H1 (cell line): Measurements from ENCODE around the gene YBX3. TPM values are rescaled to one million over a fixed set of nuclear protein-coding genes. Genes with fewer than 3 reads are reported as not detected.

ENCODE experiments used
- CTCF ChIA-PET: fragments of 300-600 bp; sonication (Branson Sonifier 250); formaldehyde crosslinking; loops from one replicate; lab custom pipeline; 2021; ENCODE audit not compliant: partially characterized antibody; lab: Charles Lee
- POLR2A ChIA-PET: fragments of 300-600 bp; sonication (Branson Sonifier 250); formaldehyde crosslinking; loops from one replicate; lab custom pipeline; 2021; ENCODE audit warnings: inconsistent platforms; ENCODE audit not compliant: partially characterized antibody; lab: Charles Lee
- DNase-seq, 2 experiments: peaks; one replicate each; pipeline versions ENCODE4 v3.0.0 to v3.0.0-alpha.2; 2010 to 2022; ENCODE audit warnings: low spot score in 2 of 2, low read depth in 1 of 2, mixed read lengths in 1 of 2
- FAIRE-seq: peaks from 2 replicates; lab custom pipeline; 2011; peaks lifted over from hg19 to GRCh38; lab: Jason Lieb, UNC
- H2AFZ ChIP-seq: 2 replicates; pipeline ENCODE4 v1.8.1; 2012; ENCODE audit warnings: low read length, inconsistent platforms
- H2AK5ac ChIP-seq: 2 replicates; pipeline ENCODE4 v1.6.1; 2013; ENCODE audit warnings: low read depth, low read length
- H2BK120ac ChIP-seq: replicated peaks from 2 replicates; pipeline ENCODE3; 2013; ENCODE audit warnings: low read depth, low read length, inconsistent platforms
- H2BK12ac ChIP-seq: 2 replicates; pipeline ENCODE4 v1.6.1; 2013; ENCODE audit warnings: low read depth, low read length
- H2BK15ac ChIP-seq: 2 replicates; pipeline ENCODE4 v1.6.1; 2013; ENCODE audit warnings: low read length
- H2BK20ac ChIP-seq: 2 replicates; pipeline ENCODE4 v1.6.1; 2013; ENCODE audit warnings: low read length
- H2BK5ac ChIP-seq: 2 replicates; pipeline ENCODE4 v1.6.1; 2013; ENCODE audit warnings: low read depth, low read length
- H3K14ac ChIP-seq: 2 replicates; pipeline ENCODE4 v1.6.1; 2013; ENCODE audit warnings: inconsistent platforms; ENCODE audit not compliant: insufficient read length
- H3K18ac ChIP-seq: 2 replicates; pipeline ENCODE4 v1.6.1; 2013; ENCODE audit warnings: low read length; ENCODE audit errors: extremely low read depth
- H3K23ac ChIP-seq: 2 replicates; pipeline ENCODE4 v1.6.1; 2013; ENCODE audit warnings: inconsistent platforms; ENCODE audit not compliant: insufficient read length
- H3K23me2 ChIP-seq: 2 replicates; pipeline ENCODE4 v1.6.1; 2013; ENCODE audit warnings: low read depth, low read length
- H3K27ac ChIP-seq: 2 replicates; pipeline ENCODE4 v1.6.1; 2011; ENCODE audit warnings: low read depth, low read length, inconsistent platforms
- H3K27me3 ChIP-seq, 4 experiments: replicated peaks in 1 of 4; 1 replicate in 1 of 4; 2 replicates in 3 of 4; pipeline versions ENCODE4 v1.6.1 to v1.8.1; 2011 to 2013; ENCODE audit warnings: low read length in 3 of 4, mild to moderate bottlenecking in 3 of 4, inconsistent platforms in 2 of 4, mixed read lengths in 2 of 4, moderate library complexity in 1 of 4; ENCODE audit not compliant: control insufficient read depth in 3 of 4, insufficient read depth in 3 of 4; ENCODE audit errors: extremely low read depth in 1 of 4
- H3K36me3 ChIP-seq, 4 experiments: 2 replicates each; pipeline versions ENCODE4 v1.6.1 to v1.8.1; 2011 to 2013; ENCODE audit warnings: mild to moderate bottlenecking in 4 of 4, low read length in 3 of 4, moderate library complexity in 2 of 4, control low read depth in 1 of 4, inconsistent platforms in 1 of 4; ENCODE audit not compliant: insufficient read depth in 4 of 4, control insufficient read depth in 2 of 4
- H3K4ac ChIP-seq: replicated peaks from 2 replicates; pipeline ENCODE3; 2013; ENCODE audit warnings: low read length, low read depth, mixed read lengths, inconsistent platforms; ENCODE audit not compliant: insufficient read length
- H3K4me1 ChIP-seq, 4 experiments: replicated peaks in 1 of 4; 1 replicate in 1 of 4; 2 replicates in 3 of 4; pipeline versions ENCODE4 v1.6.1 to v1.8.1; 2011 to 2013; ENCODE audit warnings: low read length in 3 of 4, inconsistent platforms in 2 of 4, mixed read lengths in 1 of 4; ENCODE audit not compliant: insufficient read depth in 4 of 4, control insufficient read depth in 3 of 4
- H3K4me2 ChIP-seq, 2 experiments: 2 replicates each; pipeline versions ENCODE4 v1.6.1 to v1.8.1; 2011 to 2013; ENCODE audit warnings: low read depth in 2 of 2, low read length in 2 of 2, control low read depth in 1 of 2, inconsistent platforms in 1 of 2, mild to moderate bottlenecking in 1 of 2; ENCODE audit not compliant: insufficient read depth in 1 of 2
- H3K4me3 ChIP-seq, 4 experiments: fragments of 200-600, 300-600 bp in 1 of 4; sonication (generic), shearing (Covaris generic), sonication (Bioruptor Twin) in 1 of 4; 2 replicates each; pipeline versions ENCODE4 v1.5.1 to v1.8.1; 2011 to 2016; ENCODE audit warnings: low read length in 4 of 4, low read depth in 3 of 4, control low read depth in 2 of 4, inconsistent platforms in 2 of 4, mild to moderate bottlenecking in 2 of 4, mixed read lengths in 1 of 4, moderate library complexity in 1 of 4; ENCODE audit not compliant: insufficient read depth in 2 of 4; ENCODE audit errors: extremely low read depth in 1 of 4
- H3K56ac ChIP-seq: replicated peaks from 2 replicates; pipeline ENCODE3; 2013; ENCODE audit warnings: low read depth, mild to moderate bottlenecking, mixed read lengths, low read length, inconsistent platforms; ENCODE audit not compliant: insufficient read length
- H3K79me1 ChIP-seq: 2 replicates; pipeline ENCODE4 v1.6.1; 2013; ENCODE audit warnings: low read depth, low read length, control low read depth
- H3K79me2 ChIP-seq, 2 experiments: 2 replicates each; pipeline versions ENCODE4 v1.6.1 to v1.8.1; 2012 to 2013; ENCODE audit warnings: low read length in 2 of 2, mild to moderate bottlenecking in 2 of 2, inconsistent platforms in 1 of 2; ENCODE audit not compliant: insufficient read depth in 2 of 2, control insufficient read depth in 1 of 2
- H3K9ac ChIP-seq, 4 experiments: replicated peaks in 1 of 4; 1 replicate in 1 of 4; 2 replicates in 3 of 4; pipeline versions ENCODE4 v1.6.1 to v1.8.1; 2011 to 2013; ENCODE audit warnings: low read depth in 3 of 4, low read length in 3 of 4, control low read depth in 2 of 4, mild to moderate bottlenecking in 2 of 4, moderate library complexity in 2 of 4, inconsistent platforms in 1 of 4; ENCODE audit errors: extremely low read depth in 1 of 4
- H3K9me3 ChIP-seq, 2 experiments: 2 replicates each; pipeline versions ENCODE4 v1.6.1 to v1.8.1; 2012 to 2013; ENCODE audit warnings: mild to moderate bottlenecking in 2 of 2, moderate library complexity in 2 of 2, control low read depth in 1 of 2, inconsistent platforms in 1 of 2, low read depth in 1 of 2, low read length in 1 of 2, mixed read lengths in 1 of 2; ENCODE audit not compliant: insufficient read depth in 2 of 2
- H4K20me1 ChIP-seq, 2 experiments: replicated peaks in 1 of 2; 2 replicates each; pipeline versions ENCODE3 to v1.8.1; 2011 to 2013; ENCODE audit warnings: inconsistent platforms in 2 of 2, low read length in 2 of 2, mild to moderate bottlenecking in 1 of 2; ENCODE audit not compliant: insufficient read depth in 2 of 2, control insufficient read depth in 1 of 2
- H4K5ac ChIP-seq: 2 replicates; pipeline ENCODE4 v1.6.1; 2013; ENCODE audit warnings: low read length, low read depth, mixed read lengths, inconsistent platforms; ENCODE audit not compliant: insufficient read length
- H4K8ac ChIP-seq: 2 replicates; pipeline ENCODE4 v1.8.0; 2013; ENCODE audit warnings: mild to moderate bottlenecking, moderate library complexity, low read length, inconsistent platforms; ENCODE audit not compliant: insufficient read depth; ENCODE audit errors: extremely low read depth
- H4K91ac ChIP-seq: replicated peaks from 2 replicates; pipeline ENCODE3; 2013; ENCODE audit warnings: low read length, mixed read lengths, inconsistent platforms; ENCODE audit not compliant: insufficient read length
- ASH2L ChIP-seq: fragments of 200-600, 300-600 bp; sonication (generic); IDR thresholded peaks from one replicate; pipeline ENCODE4 v1.7.1; 2017; ENCODE audit warnings: low read length
- CBX8 ChIP-seq: fragments of 300-800, 300-1000 bp; sonication (generic); IDR thresholded peaks from 2 replicates; pipeline ENCODE4 v1.7.1; 2016; ENCODE audit warnings: low read depth, low read length, borderline replicate concordance
- CHD1 ChIP-seq: IDR thresholded peaks from 2 replicates; pipeline ENCODE4 v1.6.1; 2012; ENCODE audit warnings: low read depth, low read length, improper control_type of control experiment
- EP300 ChIP-seq, 2 experiments: IDR thresholded peaks; 1 replicate in 1 of 2; 2 replicates in 1 of 2; pipeline ENCODE4 v1.6.1; 2011 to 2012; ENCODE audit warnings: low read depth in 2 of 2, low read length in 2 of 2, mild to moderate bottlenecking in 2 of 2, borderline replicate concordance in 1 of 2, inconsistent platforms in 1 of 2, moderate library complexity in 1 of 2
- GABPA ChIP-seq: IDR thresholded peaks from 2 replicates; pipeline ENCODE4 v1.6.1; 2011; ENCODE audit warnings: mild to moderate bottlenecking, low read length, moderate library complexity, borderline replicate concordance; ENCODE audit not compliant: insufficient read depth
- HDAC6 ChIP-seq: IDR thresholded peaks from one replicate; pipeline ENCODE4 v1.7.1; 2012; ENCODE audit warnings: low read depth, mild to moderate bottlenecking, inconsistent platforms, low read length, moderate library complexity
- PHF8 ChIP-seq: fragments of 200-600 bp; sonication (generic); conservative IDR thresholded peaks from 2 replicates; pipeline ENCODE4 v1.7.1; 2012; ENCODE audit warnings: low read depth, mild to moderate bottlenecking, inconsistent platforms, low read length, moderate library complexity
- POLR2AphosphoS5 ChIP-seq: IDR thresholded peaks from 2 replicates; pipeline ENCODE4 v1.6.1; 2011; ENCODE audit warnings: low read depth, low read length
- RFX5 ChIP-seq: IDR thresholded peaks from 2 replicates; pipeline ENCODE4 v1.6.1; 2011; ENCODE audit warnings: low read depth, low read length, improper control_type of control experiment, borderline replicate concordance
- SP4 ChIP-seq: IDR thresholded peaks from 2 replicates; pipeline ENCODE4 v1.6.1; 2012; ENCODE audit warnings: low read length, inconsistent platforms
- SRF ChIP-seq: IDR thresholded peaks from 2 replicates; pipeline ENCODE4 v1.6.1; 2011; ENCODE audit warnings: mild to moderate bottlenecking, low read depth, low read length, moderate library complexity
- SUZ12 ChIP-seq: fragments of 200-600 bp; sonication (generic); IDR thresholded peaks from 2 replicates; pipeline ENCODE4 v1.6.1; 2012; ENCODE audit warnings: mild to moderate bottlenecking, inconsistent platforms, low read length, moderate library complexity, mixed read lengths
- TAF1 ChIP-seq: IDR thresholded peaks from 2 replicates; pipeline ENCODE4 v1.6.1; 2011; ENCODE audit warnings: mild to moderate bottlenecking, low read depth, low read length
- ZNF274 ChIP-seq: IDR thresholded peaks from 2 replicates; pipeline ENCODE4 v1.7.0; 2012; ENCODE audit warnings: low read length, borderline replicate concordance; ENCODE audit errors: extremely low read depth
- WGBS, 2 experiments: shearing (Covaris generic) in 1 of 2; methylation state at CpG; one replicate each; pipeline versions ENCODE4 v1.1.6 to v1.1.7; 2013 to 2015; ENCODE audit warnings: low lambda C conversion rate in 2 of 2, mixed read lengths in 2 of 2, inconsistent platforms in 1 of 2, low coverage in 1 of 2, missing lambda C conversion rate in 1 of 2; ENCODE audit not compliant: insufficient replicate concordance in 2 of 2, insufficient coverage in 1 of 2, insufficient read length in 1 of 2; ENCODE audit errors: extremely low coverage in 1 of 2, missing lambda C conversion rate in 1 of 2; 5-methylcytosine and 5-hydroxymethylcytosine counted together
- polyA plus RNA-seq, 7 experiments: library from polyadenylated mRNA; depleted of rRNA in 3 of 7; stranded (reverse) in 5 of 7; unstranded in 2 of 7; fragments of >200 nt in 5 of 7; fragments of 200-250 nt in 2 of 7; gene quantifications; 1 replicate in 5 of 7; 2 replicates in 1 of 7; 4 replicates in 1 of 7; pipeline versions ENCODE4 v1.2.1 to v1.2.3, GENCODE V29; 2011 to 2013; ENCODE audit warnings: missing spikeins in 2 of 7, mixed read lengths in 2 of 7
- total RNA-seq: library from RNA; stranded (reverse); fragmentation: NEBNext Ultra II Directional; extraction: Animal tissue kit (Norgen Biotek cat#: 25700); gene quantifications from 2 replicates; pipeline ENCODE4 v1.2.1, GENCODE V29; 2021

The YBX3 gene
- total and polyA plus RNA-seq, 2 of the 8 experiments (the other 6 are each of a cell fraction or from before 2014, with no cell fraction given) = 83.1 to 480 TPM

DNA sequence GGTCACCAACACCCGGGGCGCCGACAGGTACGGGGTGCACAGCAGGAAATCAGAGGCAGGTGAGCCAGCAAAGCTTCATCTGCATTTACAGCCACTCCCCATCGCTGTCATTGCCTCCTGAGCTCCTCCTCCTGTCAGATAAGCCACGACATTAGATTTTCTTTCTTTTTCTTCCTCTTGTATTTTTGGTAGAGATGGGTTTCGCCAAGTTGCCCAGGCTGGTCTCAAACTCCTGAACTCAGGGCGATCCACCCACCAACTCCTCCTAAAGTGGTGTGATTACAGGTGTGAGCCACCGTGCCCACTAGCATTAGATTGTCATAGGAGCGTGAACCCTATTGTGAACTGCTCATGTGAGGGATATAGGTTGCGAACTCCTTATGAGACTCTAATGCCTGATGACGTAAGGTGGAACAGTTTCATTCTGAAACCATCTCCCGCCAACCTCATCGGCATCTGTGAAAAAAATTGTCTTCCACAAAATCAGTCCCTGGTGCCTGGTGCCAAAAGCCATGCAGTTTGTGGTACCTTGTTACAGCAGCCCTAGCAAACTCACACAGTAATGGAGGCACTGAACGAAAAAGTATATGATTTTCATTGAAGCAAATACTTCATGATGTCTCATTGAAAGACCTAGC lies 50.8 kb downstream of the YBX3 start:
- Histone ChIP-seq H2AK5ac (no peak overlapping the region), H2BK5ac (no peak overlapping the region), H2BK12ac (no peak overlapping the region), H3K4me3 (no peak overlapping the region), H3K18ac (no peak overlapping the region), H2AFZ (no peak overlapping the region), H4K5ac (no peak overlapping the region), H4K8ac (no peak overlapping the region), H3K4me1 (peaks cover 0 to 2% (median 0%) of the 10 kb centered on the region in 4 experiments; a peak in 1 of 7 replicates), H3K36me3 (no peaks in the 10 kb centered on the region), H3K27ac (no peak overlapping the region), H2BK20ac (no peak overlapping the region), H3K14ac (no peak overlapping the region), H3K9ac (no peak overlapping the region), H2BK15ac (no peak overlapping the region), H3K4ac (no peak overlapping the region), H3K79me1 (no peaks in the 10 kb centered on the region), H3K23ac (no peak overlapping the region), H3K4me2 (no peak overlapping the region; a peak in 1 of 4 replicates), H3K23me2 (peaks cover 6% of the 10 kb centered on the region; the same call in 1 of the 2 replicates), H3K79me2 (no peaks in the 10 kb centered on the region), H2BK120ac (no peak overlapping the region), H3K27me3 (no peaks in the 10 kb centered on the region), H4K91ac (no peak overlapping the region), H3K56ac (no peak overlapping the region), H4K20me1 (no peaks in the 10 kb centered on the region), H3K9me3 (no peaks in the 10 kb centered on the region)
- 86% methylated on average over 15 of the region's 15 CpGs; no CpG with 5 or more reads in 1 of the 2 experiments for WGBS, 2 experiments
- CTCF ChIA-PET = interaction anchor here (1.3 kb wide), 1 partner anchor 78 kb away, joined by 4 read pairs; no protein-coding TSS in a partner anchor
- DNase-seq (no peak), FAIRE-seq (no peak)
- POLR2A ChIA-PET = no interaction called here
- TF ChIP-seq SUZ12 (no peak), TAF1 (no peak), SP4 (no peak), RFX5 (no peak), EP300 (IDR thresholded peaks at IDR 0.05; ENCODE audit: borderline replicate concordance in 1 of 2, low read depth in 2 of 2, low read length in 2 of 2) (no peak), POLR2AphosphoS5 (no peak), SRF (no peak), ASH2L (no peak), HDAC6 (no peak), CHD1 (no peak), GABPA (no peak), ZNF274 (no peak), CBX8 (no peak), PHF8 (no peak)
